ENCODE data around the gene EDIL3. TPM values are rescaled to one million over a fixed set of nuclear protein-coding genes. Genes with fewer than 3 reads are reported as not detected.

The EDIL3 gene
- total and polyA plus RNA-seq, 2 of the 13 experiments (the other 11 are each of a cell fraction or from before 2014, with no cell fraction given): 0.01 TPM; not detected in 1

- Histone ChIP-seq H3K36me3 (replicated peaks in 1 of 2; ENCODE audit: control insufficient read depth in 1 of 2, insufficient read depth in 2 of 2, low read length in 2 of 2) (no peaks in the 10 kb centered on the region), H2AFZ (ENCODE audit: low read length) (no peak overlapping the region), H4K20me1 (ENCODE audit: insufficient read depth, low read length) (no peaks in the 10 kb centered on the region), H3K27ac (ENCODE audit: extremely low read length, insufficient read depth, low read length) (no peak overlapping the region), H3K4me2 (ENCODE audit: low read depth, low read length) (no peak overlapping the region), H3K9ac (ENCODE audit: insufficient read depth, low read depth, low read length) (no peak overlapping the region), H3K4me1 (ENCODE audit: insufficient read depth, low read length) (no peaks in the 10 kb centered on the region), H3K27me3 (ENCODE audit: control insufficient read depth in 1 of 2, insufficient read depth in 2 of 2, low read length in 2 of 2) (no peaks in the 10 kb centered on the region), H3K9me3 (ENCODE audit: low read length) (no peaks in the 10 kb centered on the region), H3K79me2 (ENCODE audit: insufficient read depth, low read length) (no peaks in the 10 kb centered on the region), H3K4me3 (replicated peaks in 1 of 3; ENCODE audit: insufficient read depth in 1 of 3, low read depth in 2 of 3, low read length in 3 of 3) (no peak overlapping the region)
- intact Hi-C loops (cut with micrococcal nuclease; ENCODE audit: unreplicated experiment): no loop called here
- POLR2A ChIA-PET: no interaction called here
- TF ChIP-seq POLR2G (IDR thresholded peaks at IDR 0.05; ENCODE audit: low read depth, low read length) (no peak), ZNF354B (CRISPR knock-in tag; IDR thresholded peaks at IDR 0.05) (no peak), ZZZ3 (CRISPR knock-in tag; IDR thresholded peaks at IDR 0.05; ENCODE audit: borderline replicate concordance) (no peak), TRIM22 (IDR thresholded peaks at IDR 0.05) (no peak), HMG20B (CRISPR knock-in tag; conservative IDR thresholded peaks at IDR 0.05) (no peak), ZMYM4 (CRISPR knock-in tag; IDR thresholded peaks at IDR 0.05) (no peak), SMC3 (IDR thresholded peaks at IDR 0.05; ENCODE audit: low read length) (no peak), ZNF781 (CRISPR knock-in tag; IDR thresholded peaks at IDR 0.05; ENCODE audit: borderline replicate concordance, not compliant biosample characterization) (no peak), POLR2AphosphoS5 (IDR thresholded peaks at IDR 0.05; ENCODE audit: low read depth, low read length) (no peak), ZNF431 (CRISPR knock-in tag; IDR thresholded peaks at IDR 0.05; ENCODE audit: borderline replicate concordance, low read depth) (no peak), SYNCRIP (IDR thresholded peaks at IDR 0.05; ENCODE audit: insufficient read depth, low read depth, low read length) (no peak), IRX3 (CRISPR knock-in tag; IDR thresholded peaks at IDR 0.05; ENCODE audit: borderline replicate concordance, low read depth) (no peak), ZNF75D (CRISPR knock-in tag; IDR thresholded peaks at IDR 0.05; ENCODE audit: borderline replicate concordance) (no peak), ZNF543 (CRISPR knock-in tag; IDR thresholded peaks at IDR 0.05) (no peak), ZSCAN30 (CRISPR knock-in tag; IDR thresholded peaks at IDR 0.05) (no peak), ZNF282 (IDR thresholded peaks at IDR 0.05; ENCODE audit: partially characterized antibody) (no peak)
- BruUV-seq (replicated peaks): no TSS peak
- FAIRE-seq (no peak), DNase-seq (ENCODE audit: low spot score) (no peak), ATAC-seq (no peak)
- 0% methylated on average over 4 of the region's 4 CpGs for WGBS (ENCODE audit: low lambda C conversion rate)
- CTCF ChIA-PET (ENCODE audit: low intra/inter-chr PET ratio, low total read pairs): no interaction called here
- in situ Hi-C loops (cut with HindIII; ENCODE audit: extremely low pct_ligation_motif_present, low pct_unique_long_range_greater_than_20kb): no loop called here
Measured at GRCh38 chr5:84354101-84354500, 30.6 kb downstream of the EDIL3 start.

All from HepG2 (cell line).